Vagina (tissue), 2 donors: ENCODE results near the gene TRAPPC2L. TPM values are rescaled to one million over a fixed set of nuclear protein-coding genes. Genes with fewer than 3 reads are reported as not detected.

Source experiments
- DNase-seq, 2 donors: peaks; one replicate each; pipeline ENCODE4 v3.0.0-alpha.2; 2017; ENCODE audit errors: extremely low spot score in 2 of 2
- H3K27ac ChIP-seq: fragments of 200-600 bp; sonication (generic); one replicate; pipeline ENCODE4 v1.5.1; 2019
- H3K27me3 ChIP-seq: fragments of 200-600 bp; sonication (generic); one replicate; pipeline ENCODE4 v1.5.1; 2019
- H3K36me3 ChIP-seq, 2 donors: fragments of 200-600 bp; sonication (generic); one replicate each; pipeline ENCODE4 v1.5.1; 2017 to 2019
- H3K4me1 ChIP-seq: fragments of 200-600 bp; sonication (generic); one replicate; pipeline ENCODE4 v1.5.1; 2019
- H3K4me3 ChIP-seq, 2 donors: fragments of 200-600 bp; sonication (generic); 1 replicate in 1 of 2; 2 replicates in 1 of 2; pipeline ENCODE4 v1.5.1; 2016 to 2019
- H3K9me3 ChIP-seq: fragments of 200-600 bp; sonication (generic); one replicate; pipeline ENCODE4 v1.5.1; 2019
- POLR2A ChIP-seq, 2 donors: fragments of 450-650 bp; IDR thresholded peaks; one replicate each; pipeline ENCODE4 v1.6.1; 2017; ENCODE audit warnings: antibody characterized with exemption in 2 of 2, mild to moderate bottlenecking in 2 of 2, moderate library complexity in 2 of 2
- POLR2AphosphoS5 ChIP-seq, 2 donors: sonication (generic); formaldehyde crosslinking; IDR thresholded peaks; one replicate each; pipeline ENCODE4 v1.9.0; 2017; ENCODE audit warnings: antibody characterized with exemption in 2 of 2, mild to moderate bottlenecking in 2 of 2, low read depth in 1 of 2; ENCODE audit not compliant: insufficient read depth in 1 of 2
- intact Hi-C: fragments of 100-400 bp; cut with DNase I; formaldehyde crosslinking; loops from one replicate; pipeline ENCODE4 v1.15.1; 2023
- total RNA-seq: library from RNA; depleted of rRNA; stranded (reverse); fragments of >200 nt; gene quantifications from one replicate; pipeline ENCODE4 v1.2.3, GENCODE V29; 2016
- TF ChIP-seq, protein P1 (sequence below), 3 experiments: fragments of 450-650 bp in 2 of 3; fragments of 200-600 bp in 1 of 3; sonication (generic) in 1 of 3; IDR thresholded peaks; one replicate each; pipeline ENCODE4 v1.5.1; 2017 to 2019; ENCODE audit warnings: antibody characterized with exemption in 3 of 3, mild to moderate bottlenecking in 2 of 3, moderate library complexity in 2 of 3

Gene TRAPPC2L
- total RNA-seq, 1 donor from 2014 or later = 50.8 TPM

DNA sequence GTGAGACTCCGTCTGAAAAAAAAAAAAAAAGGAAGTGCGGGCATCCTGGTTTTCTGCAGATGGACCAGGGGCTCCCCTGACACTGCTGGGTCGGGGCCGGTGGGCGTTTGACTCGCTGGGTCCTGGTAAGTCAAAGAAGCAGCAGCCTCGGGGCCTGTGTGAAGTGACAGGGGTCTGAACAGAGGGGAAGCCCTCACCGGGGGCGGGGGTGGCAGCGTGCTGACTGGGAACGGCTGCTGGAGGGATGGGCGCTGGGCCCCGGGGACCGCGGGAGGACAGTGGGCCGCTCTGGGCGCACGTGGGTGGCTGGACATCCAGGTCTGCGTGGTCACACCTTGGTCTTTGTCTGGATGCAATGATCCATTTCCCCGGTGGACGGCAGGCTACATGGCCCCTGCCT, 8.4 kb upstream of the TRAPPC2L start:
- H3K36me3 ChIP-seq = no peaks in the 10 kb centered on the region

DNA sequence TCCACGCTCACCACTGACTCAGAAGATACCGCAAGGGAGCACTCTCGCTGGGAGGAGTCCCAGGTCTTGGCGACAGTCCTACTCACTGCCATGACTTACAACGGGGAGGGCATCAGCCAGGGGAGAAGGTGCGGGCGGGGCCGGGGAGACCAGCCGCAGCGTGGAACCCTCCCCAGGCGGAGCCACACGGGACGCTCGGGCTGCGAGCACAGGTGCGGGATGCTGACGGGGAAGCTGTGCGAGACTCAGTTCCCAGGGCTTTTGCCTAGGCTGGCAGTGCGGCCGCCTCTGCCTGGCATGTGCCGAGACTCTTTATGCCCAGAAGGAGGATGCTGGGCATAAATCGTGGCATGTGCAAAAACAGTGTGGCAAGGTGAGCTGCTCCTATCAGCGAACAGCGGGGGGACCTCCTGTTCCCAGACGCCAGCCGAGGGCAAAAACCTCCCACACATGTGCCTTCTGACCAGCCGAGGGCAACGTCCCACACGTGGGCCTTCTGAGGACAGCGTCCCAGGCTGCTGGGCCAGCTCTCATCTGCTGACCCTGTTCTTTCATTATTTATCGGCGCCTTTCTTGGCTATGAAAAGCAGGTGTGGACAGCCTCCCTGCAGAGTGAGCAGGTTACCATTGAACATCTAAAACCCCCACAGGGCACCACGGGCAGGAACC, 6.3 kb upstream of the TRAPPC2L start:
- Histone ChIP-seq H3K4me1 (peaks cover 15% of the 10 kb centered on the region), H3K27me3 (no peaks in the 10 kb centered on the region), H3K27ac (no peak overlapping the region), H3K4me3 (no peak overlapping the region), H3K36me3 (no peaks in the 10 kb centered on the region), H3K9me3 (no peaks in the 10 kb centered on the region)
- TF ChIP-seq POLR2A (IDR thresholded peaks at IDR 0.05) = no peak
- TF ChIP-seq POLR2AphosphoS5 (IDR thresholded peaks at IDR 0.05; ENCODE audit: insufficient read depth in 1 of 2, low read depth in 1 of 2) = no peak
- TF ChIP-seq, protein P1, sequence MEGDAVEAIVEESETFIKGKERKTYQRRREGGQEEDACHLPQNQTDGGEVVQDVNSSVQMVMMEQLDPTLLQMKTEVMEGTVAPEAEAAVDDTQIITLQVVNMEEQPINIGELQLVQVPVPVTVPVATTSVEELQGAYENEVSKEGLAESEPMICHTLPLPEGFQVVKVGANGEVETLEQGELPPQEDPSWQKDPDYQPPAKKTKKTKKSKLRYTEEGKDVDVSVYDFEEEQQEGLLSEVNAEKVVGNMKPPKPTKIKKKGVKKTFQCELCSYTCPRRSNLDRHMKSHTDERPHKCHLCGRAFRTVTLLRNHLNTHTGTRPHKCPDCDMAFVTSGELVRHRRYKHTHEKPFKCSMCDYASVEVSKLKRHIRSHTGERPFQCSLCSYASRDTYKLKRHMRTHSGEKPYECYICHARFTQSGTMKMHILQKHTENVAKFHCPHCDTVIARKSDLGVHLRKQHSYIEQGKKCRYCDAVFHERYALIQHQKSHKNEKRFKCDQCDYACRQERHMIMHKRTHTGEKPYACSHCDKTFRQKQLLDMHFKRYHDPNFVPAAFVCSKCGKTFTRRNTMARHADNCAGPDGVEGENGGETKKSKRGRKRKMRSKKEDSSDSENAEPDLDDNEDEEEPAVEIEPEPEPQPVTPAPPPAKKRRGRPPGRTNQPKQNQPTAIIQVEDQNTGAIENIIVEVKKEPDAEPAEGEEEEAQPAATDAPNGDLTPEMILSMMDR (IDR thresholded peaks at IDR 0.05) = no peak
- intact Hi-C loops = loop anchor here (5.0 kb wide), 1 partner anchor 33 kb away; no protein-coding TSS in a partner anchor
- no peak for DNase-seq

More for the DNA sequence above, 8.4 kb upstream of the TRAPPC2L start:
- intact Hi-C loops = no loop called here
- TF ChIP-seq, protein P1 (IDR thresholded peaks at IDR 0.05) = no peak
- TF ChIP-seq POLR2AphosphoS5 (IDR thresholded peaks at IDR 0.05; ENCODE audit: insufficient read depth in 1 of 2, low read depth in 1 of 2) (no peak), POLR2A (IDR thresholded peaks at IDR 0.05) (no peak)
- Histone ChIP-seq H3K27ac (no peak overlapping the region), H3K27me3 (no peaks in the 10 kb centered on the region), H3K9me3 (no peaks in the 10 kb centered on the region), H3K4me3 (no peak overlapping the region), H3K4me1 (no peaks in the 10 kb centered on the region)
- no peak for DNase-seq

DNA sequence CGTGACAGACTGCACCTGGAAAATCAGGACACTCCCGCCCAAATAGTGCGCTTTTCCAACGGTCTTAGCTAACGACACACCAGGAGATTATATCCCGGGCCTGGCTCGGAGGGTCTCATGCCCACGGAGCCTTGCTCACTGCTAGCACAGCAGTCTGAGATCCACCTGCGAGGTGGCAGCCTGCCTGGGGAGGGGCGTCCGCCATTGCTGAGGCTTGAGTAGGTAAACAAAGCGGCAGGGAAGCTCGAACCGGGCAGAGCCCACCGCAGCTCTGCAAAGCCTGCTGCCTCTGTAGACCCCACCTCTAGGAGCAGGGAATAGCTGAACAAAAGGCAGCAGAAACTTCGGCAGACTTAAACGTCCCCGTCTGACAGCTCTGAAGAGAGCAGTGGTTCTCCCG, 5.3 kb upstream of the TRAPPC2L start:
- H3K9me3 ChIP-seq = no peaks in the 10 kb centered on the region
- H3K4me1 ChIP-seq = peaks cover 25% of the 10 kb centered on the region
- H3K27ac ChIP-seq = no peak overlapping the region
- no peak overlapping the region for H3K4me3 ChIP-seq
- DNase-seq = no peak
- no peaks in the 10 kb centered on the region for H3K27me3 ChIP-seq
- no peaks in the 10 kb centered on the region for H3K36me3 ChIP-seq
- intact Hi-C loops = loop anchor here (5.0 kb wide), 1 partner anchor 34 kb away; no protein-coding TSS in a partner anchor
- no peak for TF ChIP-seq POLR2A (IDR thresholded peaks at IDR 0.05)
- TF ChIP-seq POLR2AphosphoS5 (IDR thresholded peaks at IDR 0.05; ENCODE audit: insufficient read depth in 1 of 2, low read depth in 1 of 2) = no peak
- TF ChIP-seq, protein P1 (IDR thresholded peaks at IDR 0.05) = no peak

DNA sequence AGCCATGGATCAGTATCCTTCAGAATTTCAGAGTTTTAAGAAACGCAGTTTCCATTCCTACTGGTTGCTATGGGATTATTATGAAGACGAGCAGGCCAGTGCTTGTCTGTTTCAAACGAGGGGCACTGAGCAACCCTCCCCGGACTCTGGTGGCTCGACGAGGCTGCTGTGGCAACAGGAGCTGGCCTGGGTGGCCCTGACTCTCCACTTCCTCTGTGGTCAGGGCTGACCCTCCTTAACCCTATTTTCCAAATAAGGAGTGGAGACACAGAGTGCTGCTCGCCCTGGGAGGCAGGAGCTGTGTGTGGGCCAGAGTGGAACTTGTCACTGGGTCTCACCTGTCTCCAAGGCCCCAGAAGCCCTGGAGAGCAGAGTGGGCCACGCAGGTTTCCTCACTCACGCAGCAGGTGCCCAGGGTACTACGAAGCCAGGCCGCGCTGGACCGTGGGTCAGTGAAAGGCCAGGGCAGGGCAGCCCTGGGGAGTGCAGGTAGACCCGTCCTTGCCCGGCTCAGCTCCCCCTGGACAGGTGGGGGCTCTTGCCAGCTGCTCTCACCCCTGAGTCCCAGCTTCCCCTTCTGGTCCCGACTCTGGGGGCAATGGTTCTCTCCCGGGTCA, 3.5 kb upstream of the TRAPPC2L start:
- intact Hi-C loops = loop anchor here (5.0 kb wide), 1 partner anchor 36 kb away; no protein-coding TSS in a partner anchor
- H3K36me3 ChIP-seq = peaks cover 0 to under 1% of the 10 kb centered on the region in 2 donors

More for the DNA sequence above, 3.5 kb upstream of the TRAPPC2L start:
- peaks cover 34% of the 10 kb centered on the region for H3K4me1 ChIP-seq
- no peak overlapping the region for H3K27ac ChIP-seq
- no peak for DNase-seq
- no peaks in the 10 kb centered on the region for H3K9me3 ChIP-seq
- no peaks in the 10 kb centered on the region for H3K27me3 ChIP-seq
- TF ChIP-seq POLR2AphosphoS5 (IDR thresholded peaks at IDR 0.05; ENCODE audit: insufficient read depth in 1 of 2, low read depth in 1 of 2) (no peak), POLR2A (IDR thresholded peaks at IDR 0.05) (no peak)
- TF ChIP-seq, protein P1 (IDR thresholded peaks at IDR 0.05) = no peak
- no peak overlapping the region for H3K4me3 ChIP-seq
